Mesodermal cell (in vitro differentiated cells): ENCODE results near the gene PCSK6.
"Not testable (repeated sequence)": the region's sequence is repeated elsewhere in the genome, so short reads cannot be mapped to it uniquely, and the experiment has no call there.

Experiments
- H3K27ac ChIP-seq: 2 replicates; pipeline ENCODE4 v1.7.0; 2013; ENCODE audit warnings: mild to moderate bottlenecking, low read depth, low read length, moderate library complexity; ENCODE audit not compliant: severe bottlenecking
- H3K36me3 ChIP-seq: 2 replicates; pipeline ENCODE4 v1.7.1; 2013; ENCODE audit warnings: mild to moderate bottlenecking, low read length, moderate library complexity; ENCODE audit not compliant: control insufficient read depth, insufficient read depth
- H3K4me1 ChIP-seq: one replicate; pipeline ENCODE4 v1.7.1; 2013; ENCODE audit warnings: mild to moderate bottlenecking, low read length; ENCODE audit not compliant: insufficient read depth, control insufficient read depth, poor library complexity, severe bottlenecking
- H3K4me3 ChIP-seq: 2 replicates; pipeline ENCODE4 v1.7.0; 2013; ENCODE audit warnings: low read length, control low read depth, mild to moderate bottlenecking; ENCODE audit not compliant: insufficient read depth, poor library complexity, severe bottlenecking; ENCODE audit errors: extremely low read depth
- H3K9me3 ChIP-seq: 2 replicates; pipeline ENCODE4 v1.7.1; 2013; ENCODE audit warnings: mild to moderate bottlenecking, low read length, moderate library complexity; ENCODE audit not compliant: control insufficient read depth
- WGBS, 2 experiments: methylation state at CpG; one replicate each; pipeline ENCODE4 v1.1.5; 2013; ENCODE audit warnings: missing lambda C conversion rate in 2 of 2; ENCODE audit not compliant: insufficient coverage in 2 of 2; 5-methylcytosine and 5-hydroxymethylcytosine counted together

The PCSK6 gene

GRCh38 chr15:101338502-101339057, 150.9 kb downstream of the PCSK6 start:
- no CpG with 5 or more reads among the region's 1 CpG for WGBS, 2 experiments
- Histone ChIP-seq H3K36me3 (no peaks in the 10 kb centered on the region), H3K9me3 (peaks cover 8% of the 10 kb centered on the region), H3K4me3 (no peak overlapping the region), H3K27ac (no peak overlapping the region), H3K4me1 (no peaks in the 10 kb centered on the region)

GRCh38 chr15:101337976-101338375, 151.5 kb downstream of the PCSK6 start:
- Histone ChIP-seq H3K4me1 (no peaks in the 10 kb centered on the region), H3K27ac (no peak overlapping the region), H3K9me3 (peaks cover 8% of the 10 kb centered on the region), H3K36me3 (no peaks in the 10 kb centered on the region), H3K4me3 (no peak overlapping the region)
- 89 to 90% methylated on average over 5 to 6 of the region's 7 CpGs for WGBS, 2 experiments

- H3K27ac ChIP-seq, H3K9me3 ChIP-seq, H3K36me3 ChIP-seq, H3K4me3 ChIP-seq, H3K4me1 ChIP-seq: not testable (repeated sequence)
- WGBS, 2 experiments = 91 to 92% methylated on average over 5 to 7 of the region's 16 CpGs
These were observed 155.4 kb downstream of the PCSK6 start for GRCh38 chr15:101333907-101334789.

- Histone ChIP-seq H3K9me3 (peaks cover 8% of the 10 kb centered on the region), H3K4me3 (no peak overlapping the region), H3K36me3 (no peaks in the 10 kb centered on the region), H3K4me1 (no peaks in the 10 kb centered on the region), H3K27ac (no peak overlapping the region)
- 87 to 90% methylated on average over 7 of the region's 7 CpGs for WGBS, 2 experiments
These were observed 157.4 kb downstream of the PCSK6 start for GRCh38 chr15:101332061-101332467.

- WGBS, 2 experiments = 86 to 88% methylated on average over 8 to 9 of the region's 9 CpGs
- H3K4me1 ChIP-seq = no peaks in the 10 kb centered on the region
These were observed 159.6 kb downstream of the PCSK6 start for GRCh38 chr15:101329867-101330380.

GRCh38 chr15:101329309-101329863, 160.1 kb downstream of the PCSK6 start:
- Histone ChIP-seq H3K36me3 (no peaks in the 10 kb centered on the region), H3K4me1 (no peaks in the 10 kb centered on the region), H3K9me3 (peaks cover 1% of the 10 kb centered on the region), H3K27ac (no peak overlapping the region), H3K4me3 (no peak overlapping the region)
- WGBS, 2 experiments = 88 to 90% methylated on average over 14 of the region's 14 CpGs

More at GRCh38 chr15:101329867-101330380, 159.6 kb downstream of the PCSK6 start:
- Histone ChIP-seq H3K9me3 (peaks cover 7% of the 10 kb centered on the region), H3K4me3 (no peak overlapping the region), H3K36me3 (no peaks in the 10 kb centered on the region), H3K27ac (no peak overlapping the region)

GRCh38 chr15:101328001-101328400, 161.5 kb downstream of the PCSK6 start:
- Histone ChIP-seq H3K27ac (no peak overlapping the region), H3K4me3 (no peak overlapping the region), H3K36me3 (no peaks in the 10 kb centered on the region), H3K4me1 (no peaks in the 10 kb centered on the region), H3K9me3 (no peaks in the 10 kb centered on the region)
- 90 to 96% methylated on average over 14 of the region's 14 CpGs for WGBS, 2 experiments

- Histone ChIP-seq H3K9me3 (no peaks in the 10 kb centered on the region), H3K27ac (no peak overlapping the region), H3K36me3 (no peaks in the 10 kb centered on the region), H3K4me3 (no peak overlapping the region), H3K4me1 (no peaks in the 10 kb centered on the region)
- 69 to 71% methylated on average over 10 to 12 of the region's 17 CpGs for WGBS, 2 experiments
These were observed 162.3 kb downstream of the PCSK6 start for GRCh38 chr15:101327147-101327740.

- 79 to 95% methylated on average over 14 to 19 of the region's 21 CpGs for WGBS, 2 experiments
These were observed 162.9 kb downstream of the PCSK6 start for GRCh38 chr15:101326462-101327146.

GRCh38 chr15:101326026-101326315, 163.5 kb downstream of the PCSK6 start:
- Histone ChIP-seq H3K9me3 (no peaks in the 10 kb centered on the region), H3K4me3 (no peak overlapping the region), H3K27ac (no peak overlapping the region), H3K36me3 (no peaks in the 10 kb centered on the region), H3K4me1 (no peaks in the 10 kb centered on the region)
- 95 to 97% methylated on average over 5 to 8 of the region's 8 CpGs for WGBS, 2 experiments

More at GRCh38 chr15:101326462-101327146, 162.9 kb downstream of the PCSK6 start:
- Histone ChIP-seq H3K9me3 (no peaks in the 10 kb centered on the region), H3K27ac (no peak overlapping the region), H3K4me1 (no peaks in the 10 kb centered on the region), H3K4me3 (no peak overlapping the region), H3K36me3 (no peaks in the 10 kb centered on the region)
